Skeletal muscle satellite cell (primary cell): ENCODE data around the gene MTG2.

ENCODE experiments used
- H3K27me3 ChIP-seq: 2 replicates; pipeline ENCODE4 v1.7.0; 2013; ENCODE audit warnings: low read length; ENCODE audit not compliant: control insufficient read depth, insufficient read depth
- H3K36me3 ChIP-seq: 2 replicates; pipeline ENCODE4 v1.7.0; 2013; ENCODE audit warnings: mild to moderate bottlenecking, control low read depth, low read length; ENCODE audit not compliant: insufficient read depth
- H3K4me1 ChIP-seq: 2 replicates; pipeline ENCODE4 v1.7.0; 2013; ENCODE audit warnings: low read length; ENCODE audit not compliant: control insufficient read depth, insufficient read depth
- H3K4me2 ChIP-seq: 2 replicates; pipeline ENCODE4 v1.7.0; 2013; ENCODE audit warnings: mild to moderate bottlenecking, low read length
- H3K4me3 ChIP-seq: 2 replicates; pipeline ENCODE4 v1.7.0; 2013; ENCODE audit warnings: low read length
- H3K9ac ChIP-seq: 2 replicates; pipeline ENCODE4 v1.7.0; 2013; ENCODE audit warnings: mild to moderate bottlenecking, low read depth, low read length, moderate library complexity
- H3K9me3 ChIP-seq: replicated peaks from 2 replicates; pipeline ENCODE4 v1.7.0; 2013; ENCODE audit warnings: mild to moderate bottlenecking, control low read depth, low read length

Gene MTG2

DNA sequence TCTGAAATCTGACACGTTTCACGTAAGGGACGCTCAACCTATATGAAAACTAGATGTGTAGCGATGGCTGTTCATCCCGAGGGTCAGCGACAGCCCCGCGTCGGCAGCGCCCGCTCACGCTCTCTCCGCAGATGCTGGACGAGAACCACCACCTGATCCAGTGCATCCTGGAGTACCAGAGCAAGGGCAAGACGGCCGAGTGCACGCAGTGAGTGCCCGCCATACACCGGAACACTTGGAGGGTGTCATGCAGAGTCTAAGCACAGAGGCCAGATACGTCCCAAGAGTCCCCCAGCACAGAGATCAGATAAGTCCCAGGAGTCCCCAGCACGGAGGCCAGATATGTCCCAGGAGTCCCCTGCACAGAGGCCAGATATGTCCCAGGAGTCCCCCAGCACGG lies 24.3 kb upstream of the MTG2 start:
- peaks cover 31% of the 10 kb centered on the region for H3K36me3 ChIP-seq
- peaks cover 37% of the 10 kb centered on the region for H3K4me1 ChIP-seq

GRCh38 chr20:62159052-62159451 lies 23.8 kb upstream of the MTG2 start:
- no peak overlapping the region for H3K9ac ChIP-seq
- H3K36me3 ChIP-seq, result peaks cover 29% of the 10 kb centered on the region

More for the DNA sequence above, 24.3 kb upstream of the MTG2 start:
- Histone ChIP-seq H3K9me3 (no peaks in the 10 kb centered on the region), H3K4me2 (no peak overlapping the region), H3K4me3 (no peak overlapping the region), H3K9ac (no peak overlapping the region), H3K27me3 (no peaks in the 10 kb centered on the region)

DNA sequence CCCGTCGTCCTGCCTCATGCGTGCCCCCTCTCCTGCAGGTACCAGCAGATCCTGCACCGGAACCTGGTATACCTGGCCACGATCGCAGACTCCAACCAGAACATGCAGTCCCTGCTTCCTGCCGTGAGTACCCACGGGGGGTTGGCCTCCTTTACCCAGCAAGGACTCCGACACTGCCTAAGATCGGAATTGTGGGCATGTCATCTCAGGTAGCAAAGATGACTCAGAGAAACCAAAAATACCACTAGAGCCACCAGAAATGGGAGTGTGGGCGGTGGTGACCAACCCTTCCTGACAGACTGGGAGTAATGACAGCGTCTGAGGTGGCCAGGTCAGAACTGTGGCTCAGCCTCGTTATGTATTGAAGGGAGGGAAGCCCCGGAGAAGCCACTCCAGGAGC lies 23.0 kb upstream of the MTG2 start:
- Histone ChIP-seq H3K9ac (no peak overlapping the region), H3K4me2 (no peak overlapping the region), H3K9me3 (no peaks in the 10 kb centered on the region), H3K4me1 (peaks cover 37% of the 10 kb centered on the region), H3K4me3 (no peak overlapping the region), H3K36me3 (peaks cover 32% of the 10 kb centered on the region), H3K27me3 (no peaks in the 10 kb centered on the region)

More at GRCh38 chr20:62159052-62159451, 23.8 kb upstream of the MTG2 start:
- H3K4me1 ChIP-seq, result peaks cover 37% of the 10 kb centered on the region
- H3K4me2 ChIP-seq, result no peak overlapping the region
- H3K9me3 ChIP-seq, result no peaks in the 10 kb centered on the region
- no peak overlapping the region for H3K4me3 ChIP-seq
- H3K27me3 ChIP-seq, result no peaks in the 10 kb centered on the region

GRCh38 chr20:62160253-62160652 lies 22.6 kb upstream of the MTG2 start:
- Histone ChIP-seq H3K4me2 (no peak overlapping the region), H3K9ac (no peak overlapping the region), H3K4me1 (peaks cover 36% of the 10 kb centered on the region)

GRCh38 chr20:62160876-62161275 lies 22.0 kb upstream of the MTG2 start:
- Histone ChIP-seq H3K36me3 (peaks cover 41% of the 10 kb centered on the region), H3K27me3 (no peaks in the 10 kb centered on the region), H3K9ac (no peak overlapping the region), H3K4me1 (peaks cover 31% of the 10 kb centered on the region), H3K4me2 (peak overlapping the region; percentile 76), H3K9me3 (no peaks in the 10 kb centered on the region), H3K4me3 (peak overlapping the region; percentile 22)

More at GRCh38 chr20:62160253-62160652, 22.6 kb upstream of the MTG2 start:
- Histone ChIP-seq H3K4me3 (no peak overlapping the region), H3K9me3 (no peaks in the 10 kb centered on the region), H3K27me3 (no peaks in the 10 kb centered on the region), H3K36me3 (peaks cover 36% of the 10 kb centered on the region)

- Histone ChIP-seq H3K4me2 (peak overlapping the region; percentile 76), H3K27me3 (no peaks in the 10 kb centered on the region), H3K36me3 (peaks cover 42% of the 10 kb centered on the region), H3K4me1 (peaks cover 31% of the 10 kb centered on the region), H3K9me3 (no peaks in the 10 kb centered on the region), H3K9ac (no peak overlapping the region), H3K4me3 (peak overlapping the region; percentile 22)
Measured at GRCh38 chr20:62161347-62161746, 21.5 kb upstream of the MTG2 start.

- Histone ChIP-seq H3K36me3 (peaks cover 42% of the 10 kb centered on the region), H3K9me3 (no peaks in the 10 kb centered on the region), H3K4me3 (no peak overlapping the region), H3K4me2 (no peak overlapping the region), H3K27me3 (no peaks in the 10 kb centered on the region), H3K9ac (no peak overlapping the region), H3K4me1 (peaks cover 26% of the 10 kb centered on the region)
Measured at GRCh38 chr20:62162765-62163484, 19.9 kb upstream of the MTG2 start.

DNA sequence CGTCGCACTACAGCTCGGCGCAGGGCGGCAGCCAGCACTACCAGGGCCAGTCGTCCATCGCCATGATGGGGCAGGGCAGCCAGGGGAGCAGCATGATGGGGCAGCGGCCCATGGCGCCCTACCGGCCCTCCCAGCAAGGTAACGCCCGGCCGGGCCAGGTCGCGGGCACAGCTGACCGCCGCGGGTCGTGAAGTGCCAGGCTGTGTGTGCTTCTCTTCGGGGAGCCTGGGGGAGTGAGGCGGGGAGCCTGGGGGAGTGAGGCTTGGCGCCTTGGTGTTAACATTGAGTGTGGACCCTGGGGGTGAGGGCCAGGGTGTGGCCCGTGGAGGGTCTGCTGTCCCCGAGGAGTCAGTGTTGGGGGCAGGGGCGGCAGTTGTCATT lies 19.4 kb upstream of the MTG2 start:
- Histone ChIP-seq H3K27me3 (no peaks in the 10 kb centered on the region), H3K4me2 (no peak overlapping the region), H3K4me1 (peaks cover 26% of the 10 kb centered on the region), H3K4me3 (no peak overlapping the region), H3K9ac (no peak overlapping the region), H3K36me3 (peaks cover 47% of the 10 kb centered on the region), H3K9me3 (no peaks in the 10 kb centered on the region)

GRCh38 chr20:62163986-62164762 lies 18.7 kb upstream of the MTG2 start:
- no peak overlapping the region for H3K9ac ChIP-seq
- no peaks in the 10 kb centered on the region for H3K27me3 ChIP-seq
- H3K4me1 ChIP-seq, result peaks cover 26% of the 10 kb centered on the region
- H3K4me3 ChIP-seq, result no peak overlapping the region
- no peak overlapping the region for H3K4me2 ChIP-seq
- H3K36me3 ChIP-seq, result peaks cover 51% of the 10 kb centered on the region
- no peaks in the 10 kb centered on the region for H3K9me3 ChIP-seq

DNA sequence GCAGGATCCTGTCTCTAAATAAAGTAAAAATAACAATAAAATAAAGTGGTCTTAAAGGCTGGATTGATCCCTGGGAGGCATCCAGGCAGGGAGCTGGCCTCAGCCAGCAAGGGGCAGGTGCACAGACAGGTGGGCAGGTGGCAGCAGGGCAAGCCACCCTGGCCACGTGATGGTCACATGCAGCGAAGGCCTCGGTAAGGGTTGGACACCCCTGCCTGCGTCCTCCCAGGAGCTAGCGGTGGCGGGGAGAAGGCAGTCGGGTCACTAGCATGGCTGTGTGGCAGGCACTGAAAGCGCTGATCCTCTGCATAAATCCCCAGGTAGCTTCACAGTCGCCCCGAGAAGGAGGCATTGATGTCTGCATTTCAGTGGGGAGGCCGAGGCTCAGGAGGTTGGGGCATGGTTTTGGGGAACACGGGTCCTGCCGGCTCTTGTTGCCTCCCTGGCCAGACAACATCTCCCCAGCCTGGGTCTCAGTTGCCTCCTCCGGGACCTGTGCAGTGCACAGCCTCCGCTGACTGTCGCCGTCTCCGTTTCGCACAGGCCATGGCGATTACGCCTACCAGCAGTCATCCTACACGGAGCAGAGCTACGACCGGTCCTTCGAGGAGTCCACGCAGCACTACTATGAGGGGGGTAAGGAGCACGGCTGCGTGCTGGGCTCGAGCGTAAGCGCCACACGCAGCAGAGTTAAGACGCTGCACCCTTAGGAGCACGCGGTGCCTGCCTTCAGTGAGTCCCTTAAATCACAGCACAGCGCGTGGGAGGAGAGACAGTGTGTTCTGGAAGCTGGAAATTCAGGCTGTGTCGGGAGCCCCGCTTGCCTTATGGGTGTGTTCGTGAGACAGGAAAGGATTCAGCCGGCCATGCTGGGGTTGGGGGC lies 17.7 kb upstream of the MTG2 start:
- Histone ChIP-seq H3K4me3 (no peak overlapping the region), H3K27me3 (no peaks in the 10 kb centered on the region), H3K4me2 (no peak overlapping the region), H3K36me3 (peaks cover 57% of the 10 kb centered on the region), H3K9me3 (no peaks in the 10 kb centered on the region), H3K4me1 (peaks cover 19% of the 10 kb centered on the region), H3K9ac (no peak overlapping the region)

- H3K4me2 ChIP-seq, result no peak overlapping the region
- H3K9ac ChIP-seq, result no peak overlapping the region
- H3K36me3 ChIP-seq, result peaks cover 57% of the 10 kb centered on the region
Measured at GRCh38 chr20:62165762-62166399, 16.9 kb upstream of the MTG2 start.

More at GRCh38 chr20:62165762-62166399, 16.9 kb upstream of the MTG2 start:
- Histone ChIP-seq H3K27me3 (no peaks in the 10 kb centered on the region), H3K4me1 (peaks cover 12% of the 10 kb centered on the region), H3K9me3 (no peaks in the 10 kb centered on the region), H3K4me3 (no peak overlapping the region)
